ENCODE measurements around the gene SRRT. TPM values are rescaled to one million over a fixed set of nuclear protein-coding genes. Genes with fewer than 3 reads are reported as not detected.

SRRT gene
- total and polyA plus RNA-seq, 2 of the 4 experiments (the other 2 are of a cell fraction): 41.4 to 93.5 TPM

DNA sequence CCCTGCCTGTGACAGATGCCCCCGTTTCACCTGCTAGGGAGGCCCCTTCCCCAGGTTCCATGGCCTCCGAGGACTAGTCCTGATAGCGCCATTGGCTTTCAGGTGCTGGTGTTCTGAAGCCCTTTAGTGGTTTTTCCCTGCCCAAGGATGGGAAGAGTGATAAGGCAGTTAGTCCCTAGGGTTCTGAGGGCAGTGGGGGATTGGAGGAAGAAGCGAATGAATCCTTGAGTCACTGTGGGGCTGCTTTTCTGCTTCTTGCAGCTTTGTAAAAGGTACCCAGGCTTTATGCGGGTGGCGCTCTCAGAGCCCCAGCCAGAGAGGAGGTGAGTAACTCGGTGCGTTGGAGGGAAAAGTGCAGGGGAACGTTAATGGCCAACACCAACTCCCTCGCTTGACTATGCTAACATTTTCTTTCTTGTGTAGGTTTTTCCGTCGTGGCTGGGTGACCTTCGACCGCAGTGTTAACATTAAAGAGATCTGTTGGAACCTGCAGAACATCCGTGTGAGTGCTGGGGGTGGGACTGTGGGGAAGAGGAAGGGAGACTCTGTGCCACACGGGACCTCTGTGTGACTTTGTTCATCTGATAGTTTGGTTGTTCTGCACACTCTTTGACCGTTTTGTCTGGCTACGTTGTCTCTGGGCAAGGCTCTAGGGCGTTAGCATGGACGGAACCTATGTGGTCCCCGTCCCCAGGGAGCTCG, 10.7 kb downstream of the SRRT start:
- Histone ChIP-seq H4K8ac (ENCODE audit: low read depth in 2 of 2, low read length in 2 of 2) (no peak overlapping the region), H3K4me1 (ENCODE audit: control insufficient read depth, insufficient read depth, low read length) (peaks cover 10% of the 10 kb centered on the region), H3K36me3 (ENCODE audit: control insufficient read depth, insufficient read depth, low read length) (peaks cover 75% of the 10 kb centered on the region), H3K4ac (ENCODE audit: low read depth, low read length) (no peak overlapping the region), H3K4me2 (ENCODE audit: low read depth, low read length) (no peak overlapping the region), H3K14ac (replicated peaks; ENCODE audit: low read depth, low read length) (no peak overlapping the region), H3K79me1 (ENCODE audit: low read depth in 1 of 2, low read length in 2 of 2) (peaks cover 38 to 70% of the 10 kb centered on the region in 2 experiments), H2BK15ac (ENCODE audit: low read depth, low read length) (no peak overlapping the region), H2BK120ac (ENCODE audit: low read depth, low read length) (no peak overlapping the region), H2AK5ac (ENCODE audit: low read depth, low read length) (no peak overlapping the region), H3K27me3 (ENCODE audit: control insufficient read depth, insufficient read depth, low read length) (no peaks in the 10 kb centered on the region), H2AFZ (replicated peaks; ENCODE audit: low read length, poor library complexity) (no peak overlapping the region), H2BK20ac (ENCODE audit: low read depth, low read length) (no peak overlapping the region), H4K91ac (ENCODE audit: insufficient read depth, low read depth, low read length) (no peak overlapping the region), H4K20me1 (ENCODE audit: insufficient read depth, low read length) (peaks cover 25% of the 10 kb centered on the region), H3K23ac (ENCODE audit: low read depth, low read length) (no peak overlapping the region), H3K18ac (ENCODE audit: low read depth, low read length) (no peak overlapping the region), H3K9me1 (ENCODE audit: insufficient read depth, low read length) (peaks cover under 1% of the 10 kb centered on the region; the same call in 1 of the 2 replicates), H3K4me3 (ENCODE audit: insufficient read depth, low read depth, low read length) (no peak overlapping the region), H3K27ac (ENCODE audit: insufficient read depth, low read length) (no peak overlapping the region), H2BK5ac (ENCODE audit: low read depth, low read length, poor library complexity, severe bottlenecking) (no peak overlapping the region), H4K5ac (ENCODE audit: low read depth, low read length) (no peak overlapping the region), H3K9me3 (ENCODE audit: control insufficient read depth, insufficient read depth, low read length) (no peaks in the 10 kb centered on the region), H2AK9ac (replicated peaks; ENCODE audit: low read depth, low read length, poor library complexity) (no peak overlapping the region), H3K9ac (ENCODE audit: low read depth, low read length) (no peak overlapping the region), H3K56ac (ENCODE audit: extremely low read depth, insufficient read depth, low read length) (no peak overlapping the region)
- intact Hi-C loops (cut with micrococcal nuclease): no loop called here
- DNase-seq (no peak), ATAC-seq (ENCODE audit: low read depth) (no peak)
- ChIA-PET CTCF (no interaction called here), POLR2A (ENCODE audit: unreplicated experiment) (no interaction called here)
- dilution Hi-C loops (cut with HindIII; ENCODE audit: low sequenced_read_pairs, unreplicated experiment): no loop called here
- no TSS peak for BruUV-seq (replicated peaks)
- TF ChIP-seq CTCF (conservative IDR thresholded peaks at IDR 0.05; ENCODE audit: low read depth, low read length): no peak
- no peak for TF ChIP-seq ELK1 (IDR thresholded peaks at IDR 0.05; ENCODE audit: borderline replicate concordance, low read depth, low read length)
- TF ChIP-seq MAZ (IDR thresholded peaks at IDR 0.05; ENCODE audit: borderline replicate concordance, low read depth, low read length): no peak
- TF ChIP-seq RAD21 (IDR thresholded peaks at IDR 0.05; ENCODE audit: low read length): no peak
- no peak for TF ChIP-seq RFX5 (IDR thresholded peaks at IDR 0.05; ENCODE audit: low read depth, low read length)
- no peak for TF ChIP-seq CEBPB (IDR thresholded peaks at IDR 0.05; ENCODE audit: low read depth, low read length)
- TF ChIP-seq, protein P1, sequence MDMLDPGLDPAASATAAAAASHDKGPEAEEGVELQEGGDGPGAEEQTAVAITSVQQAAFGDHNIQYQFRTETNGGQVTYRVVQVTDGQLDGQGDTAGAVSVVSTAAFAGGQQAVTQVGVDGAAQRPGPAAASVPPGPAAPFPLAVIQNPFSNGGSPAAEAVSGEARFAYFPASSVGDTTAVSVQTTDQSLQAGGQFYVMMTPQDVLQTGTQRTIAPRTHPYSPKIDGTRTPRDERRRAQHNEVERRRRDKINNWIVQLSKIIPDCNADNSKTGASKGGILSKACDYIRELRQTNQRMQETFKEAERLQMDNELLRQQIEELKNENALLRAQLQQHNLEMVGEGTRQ (IDR thresholded peaks at IDR 0.05; ENCODE audit: low read depth, low read length): no peak
- TF ChIP-seq CHD1 (IDR thresholded peaks at IDR 0.05; ENCODE audit: low read depth, low read length): no peak
- no peak for TF ChIP-seq RCOR1 (IDR thresholded peaks at IDR 0.05; ENCODE audit: insufficient replicate concordance, low read length)
- TF ChIP-seq BHLHE40 (IDR thresholded peaks at IDR 0.05; ENCODE audit: low read depth, low read length): no peak
- no peak for TF ChIP-seq NFE2L2 (IDR thresholded peaks at IDR 0.05; ENCODE audit: low read depth, low read length)
- in situ Hi-C loops (cut with MboI; ENCODE audit: low sequenced_read_pairs): no loop called here
- WGBS, 2 experiments (ENCODE audit: extremely low coverage in 2 of 2, insufficient read length in 1 of 2): 92% methylated on average over 10 of the region's 22 CpGs; no CpG with 5 or more reads in 1 of the 2 experiments
